Measurements from ENCODE around the gene CAPZA2.
"Not testable (repeated sequence)": the region's sequence is repeated elsewhere in the genome, so short reads cannot be mapped to it uniquely, and the experiment has no call there.

Gene CAPZA2

DNA sequence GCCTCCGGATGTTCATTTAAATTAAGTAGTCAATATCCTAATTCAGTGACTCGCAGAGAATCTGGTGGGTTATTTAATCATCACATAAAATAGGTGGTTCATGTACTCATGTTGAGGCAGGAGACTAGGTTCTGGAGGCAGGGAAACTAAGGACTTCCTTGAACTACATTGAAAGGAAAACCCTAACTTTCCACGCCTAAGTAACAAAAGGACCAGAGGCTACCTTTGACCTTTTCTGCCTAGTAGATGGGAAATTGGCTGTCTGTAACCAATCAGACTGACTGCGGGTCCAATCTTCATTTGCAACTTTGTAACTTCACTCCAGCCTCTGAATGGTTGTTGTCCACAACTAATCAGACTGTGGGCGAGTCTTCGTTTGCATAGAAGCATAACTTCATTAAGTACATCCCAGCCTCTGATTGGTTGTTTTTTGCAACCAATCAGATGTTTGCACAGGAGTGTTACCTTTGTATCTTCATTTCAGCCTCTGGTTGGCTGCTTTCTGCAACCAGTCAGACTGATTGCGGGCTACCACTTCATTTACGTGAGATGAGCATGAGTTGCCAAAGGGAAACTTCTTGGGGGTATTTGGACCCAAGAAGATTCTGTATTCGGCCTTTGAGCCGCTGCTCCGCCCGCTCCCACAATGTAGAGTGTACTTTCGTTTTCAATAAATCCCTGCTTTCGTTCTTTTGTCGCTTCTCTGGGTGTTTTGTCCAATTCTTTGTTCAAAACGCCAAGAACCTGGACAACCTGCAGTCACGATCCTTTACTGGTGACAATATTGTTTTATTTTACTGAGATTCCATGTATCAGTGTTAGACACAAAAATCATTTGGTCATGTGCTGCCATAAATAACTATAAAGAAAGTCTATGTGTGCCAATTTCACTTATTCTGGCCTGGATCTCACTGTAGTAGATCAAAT is 89.2 kb downstream of the CAPZA2 start:
- DNase-seq (ENCODE audit: extremely low spot score, insufficient read length, low read depth) (no peak), FAIRE-seq (no peak)

DNA sequence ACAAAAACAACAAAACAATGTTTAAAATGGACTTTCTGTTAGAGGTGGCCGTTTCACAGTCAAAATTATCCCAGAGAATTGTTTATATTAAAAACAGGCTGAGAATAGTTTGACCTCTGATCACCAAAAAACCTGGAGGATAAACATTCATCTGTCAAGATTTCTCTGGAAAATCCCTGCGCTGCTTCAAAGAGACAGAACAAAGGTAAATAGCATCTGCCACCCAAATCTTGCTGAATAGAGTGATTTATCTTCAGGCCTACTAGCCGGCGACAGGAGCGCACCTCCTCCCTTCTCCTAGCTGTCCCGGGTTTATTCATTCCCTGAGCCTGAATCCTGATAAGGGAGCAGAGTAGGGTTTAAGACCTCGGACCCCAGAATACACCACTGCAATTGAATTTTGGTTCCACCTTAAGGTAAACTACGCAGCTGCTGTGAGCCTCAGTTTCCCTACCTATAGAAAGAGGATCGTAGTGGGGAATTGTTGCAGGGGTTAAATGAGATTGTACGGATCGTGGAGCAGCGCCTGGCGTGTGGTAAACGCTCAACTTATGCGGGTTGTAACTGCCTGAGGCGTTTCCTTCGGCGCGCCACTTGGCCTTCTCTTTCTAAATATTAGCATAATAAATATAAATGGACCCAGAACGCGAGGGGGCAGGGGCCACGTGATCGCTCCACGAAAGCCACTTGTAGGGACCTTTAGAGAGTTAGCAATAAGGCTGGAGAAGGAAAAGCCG is 90.4 kb downstream of the CAPZA2 start:
- FAIRE-seq (peak; percentile 46), DNase-seq (ENCODE audit: extremely low spot score, insufficient read length, low read depth) (peak; percentile 17)

DNA sequence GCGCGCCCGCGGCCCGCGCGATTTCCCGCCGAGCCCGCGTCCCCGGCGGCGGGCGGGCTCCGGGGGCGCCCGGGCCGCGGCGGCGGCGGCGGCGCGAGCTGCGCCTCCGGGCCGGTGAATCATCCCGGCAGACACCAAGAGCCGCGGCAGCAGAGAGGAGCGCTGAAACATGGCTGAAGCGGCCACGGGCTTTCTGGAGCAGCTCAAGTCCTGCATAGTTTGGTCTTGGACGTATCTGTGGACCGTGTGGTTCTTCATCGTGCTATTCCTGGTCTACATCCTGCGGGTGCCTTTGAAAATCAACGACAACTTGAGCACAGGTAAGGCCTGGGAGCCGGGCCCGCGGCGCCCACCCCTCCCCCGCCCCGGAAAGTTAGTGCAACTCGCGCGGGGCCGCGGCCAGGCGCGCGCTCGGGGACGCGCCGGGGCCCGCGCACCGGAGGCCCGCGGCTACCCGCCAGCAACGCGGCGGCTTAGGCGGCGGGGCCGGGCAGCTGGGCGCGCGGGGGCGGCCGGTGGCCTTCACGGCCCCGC is 91.1 kb downstream of the CAPZA2 start, which contains the start of gene ST7:
Gene ST7 (plus strand): TSS at position 130 of the 534 bp plus-strand sequence. CDS start 40 bp downstream, at position 170.
- DNase-seq (ENCODE audit: extremely low spot score, insufficient read length, low read depth) = peak; percentile 36
- no peak for FAIRE-seq

DNA sequence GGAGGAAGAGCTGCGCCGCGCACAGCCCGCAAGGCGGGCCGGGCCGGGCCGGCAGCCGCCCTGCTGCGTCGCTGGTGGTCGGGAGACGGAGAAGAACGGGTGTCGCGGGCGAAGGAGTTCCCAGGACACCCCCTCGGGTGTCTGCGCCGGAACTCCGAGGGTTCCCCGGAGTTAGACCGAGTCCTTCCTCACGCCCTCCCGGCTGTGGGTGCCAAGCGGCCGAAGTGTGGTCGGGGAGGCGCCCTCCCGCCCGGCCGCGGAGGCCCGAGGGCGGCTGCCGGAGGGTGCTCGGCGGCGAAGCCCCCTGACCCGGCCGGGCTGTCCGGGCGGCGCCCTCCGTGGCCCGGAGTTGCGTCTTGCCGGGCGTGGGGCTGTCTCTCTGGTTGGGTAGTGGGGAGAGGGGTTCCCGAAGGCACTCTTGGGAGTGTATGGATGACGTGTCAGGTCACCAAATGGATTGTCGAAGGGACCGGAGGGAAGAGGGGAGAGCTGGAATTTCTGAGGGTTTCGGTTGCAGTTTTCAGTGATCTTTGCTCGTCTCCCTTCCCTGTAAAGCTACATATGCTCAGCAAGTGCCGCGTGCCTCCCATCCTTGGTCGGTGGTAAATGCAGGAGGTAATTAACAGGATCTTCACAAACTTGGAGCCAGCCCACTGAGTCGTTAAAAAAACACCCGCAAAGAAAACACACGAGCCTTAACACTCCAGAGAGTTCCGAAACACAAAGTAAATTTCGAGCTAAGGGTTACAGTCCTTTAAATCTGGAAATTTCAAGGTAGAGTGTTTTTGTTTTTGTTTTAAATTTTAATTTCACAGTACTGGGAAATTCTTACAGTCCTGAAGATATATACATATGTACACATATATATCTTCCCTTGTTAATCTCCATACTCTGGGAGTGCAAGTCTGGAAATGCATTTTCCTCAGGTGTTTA is 91.8 kb downstream of the CAPZA2 start:
- no peak for DNase-seq (ENCODE audit: extremely low spot score, insufficient read length, low read depth)
- FAIRE-seq = no peak

DNA sequence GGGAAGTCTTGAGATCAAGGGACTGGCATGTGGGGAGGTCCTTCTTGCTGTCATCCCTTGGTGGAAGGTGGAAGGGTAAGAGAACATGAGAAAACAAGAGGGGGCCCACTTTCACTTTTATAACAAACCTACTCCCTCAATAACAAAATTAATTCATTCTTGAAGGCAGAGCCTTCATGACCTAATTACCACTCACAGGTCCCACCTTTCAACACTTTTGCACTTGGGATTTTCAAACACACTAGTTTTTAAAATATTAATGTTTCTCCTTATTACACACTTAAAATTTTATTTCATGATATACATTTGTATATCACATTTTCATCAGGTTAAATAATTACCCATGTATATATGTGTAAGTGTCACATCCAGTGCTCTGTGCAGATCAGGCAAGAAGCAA is 93.0 kb downstream of the CAPZA2 start:
- DNase-seq (ENCODE audit: extremely low spot score, insufficient read length, low read depth) (no peak), FAIRE-seq (no peak)

DNA sequence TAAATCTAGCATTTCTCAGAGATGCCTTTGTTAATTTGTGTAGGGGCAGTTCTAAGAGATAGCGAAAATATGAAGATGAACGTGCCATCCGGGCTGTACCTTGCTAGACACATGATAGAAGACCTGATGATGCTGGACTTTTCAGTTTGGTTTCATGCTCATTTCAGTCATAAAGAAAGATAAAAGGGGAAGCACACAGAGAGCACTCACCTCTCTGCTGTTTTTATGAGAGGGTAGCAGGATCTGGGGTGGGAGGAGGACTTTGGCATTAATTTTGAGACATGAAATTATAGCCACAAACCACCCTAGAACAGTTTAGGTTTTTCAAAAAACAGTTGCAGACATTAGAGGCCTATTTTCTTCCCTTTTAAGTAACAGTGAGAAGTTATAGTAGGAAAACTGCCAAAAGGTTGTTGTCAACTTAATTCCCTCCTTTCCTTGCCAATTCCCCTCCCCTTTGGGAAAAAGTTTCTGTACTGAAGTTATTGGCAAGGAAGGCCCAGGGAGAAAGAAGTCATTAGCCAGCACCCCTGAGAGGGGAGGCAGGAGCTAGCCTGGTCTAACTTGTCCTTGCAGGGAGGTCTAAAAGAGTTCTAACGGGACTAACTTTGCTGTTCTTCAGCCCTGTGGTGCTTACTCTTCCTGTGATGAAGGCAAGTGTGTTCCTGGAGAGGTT is 93.6 kb downstream of the CAPZA2 start:
- peak; percentile 97 for FAIRE-seq
- DNase-seq (ENCODE audit: extremely low spot score, insufficient read length, low read depth) = peak; percentile 20

DNA sequence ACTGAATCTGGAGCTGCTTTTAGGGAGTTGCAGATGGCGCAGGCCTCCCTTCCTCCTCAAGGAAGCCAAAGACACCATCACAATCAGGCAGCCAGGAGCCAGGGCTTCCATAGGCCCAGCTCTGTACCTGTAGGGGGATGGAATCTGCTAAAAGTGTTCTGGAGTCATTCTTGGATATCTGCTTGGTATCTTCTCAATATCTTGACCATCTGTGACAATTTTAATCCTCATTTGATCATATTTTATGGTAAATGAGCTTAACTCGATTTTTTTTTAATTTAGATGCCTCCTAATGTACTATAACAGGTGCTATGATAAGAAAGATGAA is 94.1 kb downstream of the CAPZA2 start:
- FAIRE-seq = no peak
- DNase-seq (ENCODE audit: extremely low spot score, insufficient read length, low read depth) = no peak

DNA sequence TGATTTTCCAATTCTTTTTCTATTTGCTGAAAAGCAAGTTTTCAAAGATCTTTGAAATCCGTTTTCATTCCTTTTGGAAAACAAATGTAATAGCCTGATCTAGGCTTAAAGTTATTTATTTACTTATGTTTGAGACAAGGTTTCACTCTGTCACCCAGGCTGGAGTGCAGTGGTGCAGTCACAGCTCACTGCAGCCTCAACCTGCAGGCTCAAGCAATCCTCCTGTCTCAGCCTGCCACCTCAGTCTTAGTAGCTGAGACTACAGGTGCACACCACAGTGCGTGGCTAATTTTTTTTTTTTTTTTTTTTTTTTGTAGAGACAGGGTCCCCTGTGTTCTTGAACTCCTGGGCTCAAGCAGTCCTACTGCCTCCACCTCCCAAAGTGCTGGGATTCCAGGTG is 95.5 kb downstream of the CAPZA2 start:
- FAIRE-seq (peak; percentile 84), DNase-seq (ENCODE audit: extremely low spot score, insufficient read length, low read depth) (no peak)

DNA sequence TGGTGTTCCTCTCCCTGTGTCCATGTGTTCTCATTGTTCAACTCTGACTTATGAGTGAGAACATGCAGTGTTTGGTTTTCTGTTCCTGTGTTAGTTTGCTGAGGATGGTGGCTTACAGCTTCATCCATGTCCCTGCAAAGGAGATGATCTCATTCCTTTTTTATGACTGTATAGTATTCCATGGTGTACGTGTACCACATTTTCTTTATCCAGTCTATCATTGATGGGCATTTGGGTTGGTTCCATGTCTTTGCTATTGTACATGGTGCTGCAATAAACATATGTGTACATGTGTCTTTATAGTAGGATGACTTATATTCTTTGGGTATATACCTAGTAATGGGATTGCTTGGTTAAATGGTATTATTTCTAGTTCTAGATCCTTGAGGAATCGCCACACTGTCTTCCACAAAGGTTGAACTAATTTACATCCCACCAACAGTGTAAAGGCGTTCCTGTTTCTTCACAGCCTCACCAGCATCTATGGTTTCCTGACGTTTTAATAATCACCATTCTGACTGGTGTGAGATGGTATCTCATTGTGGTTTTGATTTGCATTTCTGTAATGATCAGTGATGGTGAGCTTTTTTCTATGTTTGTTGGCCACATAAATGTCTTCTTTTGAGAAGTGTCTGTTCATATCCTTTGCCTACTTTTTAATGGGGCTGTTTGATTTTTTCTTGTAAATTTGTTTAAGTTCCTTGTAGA is 99.7 kb downstream of the CAPZA2 start:
- FAIRE-seq; DNase-seq (ENCODE audit: extremely low spot score, insufficient read length, low read depth): not testable (repeated sequence)

DNA sequence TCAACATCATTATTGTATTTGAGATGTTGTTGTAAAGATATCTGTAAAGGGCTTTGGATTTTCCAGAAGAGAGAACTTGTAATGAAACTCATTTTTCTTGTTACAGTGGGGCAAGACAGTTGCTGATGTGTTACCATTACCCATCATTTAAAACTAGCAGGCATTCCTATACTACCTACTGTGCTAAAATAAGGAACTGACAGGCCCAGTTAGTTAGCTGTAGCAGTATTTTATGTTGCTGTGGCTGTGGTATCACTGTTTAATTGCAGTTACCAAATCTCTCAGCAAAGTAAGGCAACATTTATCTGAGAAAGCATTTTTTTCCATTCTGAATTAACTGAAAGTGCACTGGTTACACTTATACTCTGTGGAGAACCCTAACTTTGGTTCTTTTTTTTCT is 100.8 kb downstream of the CAPZA2 start:
- DNase-seq (ENCODE audit: extremely low spot score, insufficient read length, low read depth) = no peak

DNA sequence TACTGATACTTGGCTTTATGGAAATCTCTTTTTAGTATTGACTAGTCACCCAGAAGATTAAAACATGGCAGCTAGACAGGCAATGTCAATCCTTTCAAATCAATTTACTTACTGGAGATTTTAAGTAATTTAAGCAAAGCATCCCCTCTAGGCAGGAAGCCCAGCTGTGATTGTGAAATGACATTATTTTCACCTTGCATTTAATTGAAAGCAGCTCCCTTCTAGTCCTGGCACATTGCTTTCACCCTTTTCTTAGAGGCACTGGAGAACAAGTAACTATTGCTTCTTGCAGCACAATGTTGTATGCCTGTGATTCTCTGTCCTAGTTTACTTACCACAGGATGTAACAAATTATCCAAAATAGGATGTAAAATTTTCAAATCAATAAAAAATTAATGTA is 104.2 kb downstream of the CAPZA2 start:
- no peak for DNase-seq (ENCODE audit: extremely low spot score, insufficient read length, low read depth)
- FAIRE-seq = no peak

More for the DNA sequence above, 100.8 kb downstream of the CAPZA2 start:
- FAIRE-seq = no peak

DNA sequence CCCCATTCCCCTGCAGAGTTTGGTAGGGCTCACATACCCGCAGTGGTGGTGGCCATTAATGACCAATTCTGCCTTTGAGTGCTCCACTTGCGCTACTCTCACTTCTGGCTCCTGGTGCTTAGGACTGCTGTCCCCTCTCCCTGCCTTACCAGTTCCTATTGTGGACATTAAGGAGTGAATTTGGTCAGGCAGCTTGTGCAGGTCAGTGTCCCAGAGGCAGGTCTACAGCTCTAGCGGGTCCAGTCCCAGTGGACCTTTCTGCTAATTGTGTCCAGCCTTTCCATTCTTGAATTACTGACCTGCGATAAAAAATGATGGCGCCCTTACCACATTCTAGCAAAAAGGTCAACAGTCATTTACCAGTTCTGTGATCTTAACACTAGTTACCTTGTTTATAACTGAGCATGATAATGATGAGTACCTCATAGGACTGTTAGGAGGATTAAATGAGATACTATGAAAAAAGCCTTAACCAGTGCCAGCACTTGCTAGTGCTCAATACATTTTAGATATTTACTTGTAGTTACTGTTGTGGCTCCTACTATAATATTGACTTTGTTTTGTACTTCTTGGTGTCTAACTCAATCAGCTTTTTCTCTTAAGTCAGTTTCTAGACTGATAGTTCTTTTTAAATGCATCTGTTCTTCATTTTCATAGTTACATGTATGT is 105.0 kb downstream of the CAPZA2 start:
- DNase-seq (ENCODE audit: extremely low spot score, insufficient read length, low read depth) (no peak), FAIRE-seq (no peak)

DNA sequence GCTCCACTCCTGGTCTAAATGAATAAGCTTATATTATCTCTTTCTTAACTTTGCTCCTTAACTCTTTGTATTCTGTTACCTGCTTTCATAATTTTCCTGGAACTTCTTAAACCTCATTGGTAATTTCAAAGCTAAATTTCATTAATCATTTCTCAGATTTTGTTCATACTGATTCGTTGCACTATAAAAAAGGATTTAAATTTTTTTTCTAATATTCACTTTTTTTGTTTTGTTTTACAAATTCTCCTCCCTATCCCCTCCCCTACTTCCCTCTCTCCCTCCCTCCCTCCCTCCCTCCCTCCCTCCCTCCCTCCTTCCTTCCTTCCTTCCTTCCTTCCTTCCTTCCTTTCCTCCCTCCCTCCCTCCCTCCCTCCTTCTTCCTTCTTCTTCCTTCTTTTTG is 105.6 kb downstream of the CAPZA2 start:
- DNase-seq (ENCODE audit: extremely low spot score, insufficient read length, low read depth) = no peak
- FAIRE-seq = no peak

DNA sequence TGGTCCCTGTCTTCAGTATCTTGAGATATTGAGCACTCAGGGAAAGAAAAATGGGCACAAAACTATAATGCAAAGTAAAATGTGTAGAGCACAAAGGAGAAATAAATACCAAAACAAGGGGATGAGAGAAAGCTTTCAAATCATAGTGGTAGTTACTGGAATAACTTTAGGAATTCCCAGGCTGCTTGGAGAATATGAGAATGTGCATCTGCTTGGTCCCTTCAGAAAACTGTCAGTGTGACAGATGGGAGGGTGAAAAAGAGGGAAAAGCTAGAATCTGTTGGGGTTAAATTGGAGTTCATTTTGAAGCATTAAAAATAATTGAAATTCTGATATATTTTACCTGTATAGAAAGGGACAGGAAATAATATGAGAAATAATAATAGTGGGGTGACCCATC is 106.2 kb downstream of the CAPZA2 start:
- DNase-seq (ENCODE audit: extremely low spot score, insufficient read length, low read depth) (no peak), FAIRE-seq (no peak)

DNA sequence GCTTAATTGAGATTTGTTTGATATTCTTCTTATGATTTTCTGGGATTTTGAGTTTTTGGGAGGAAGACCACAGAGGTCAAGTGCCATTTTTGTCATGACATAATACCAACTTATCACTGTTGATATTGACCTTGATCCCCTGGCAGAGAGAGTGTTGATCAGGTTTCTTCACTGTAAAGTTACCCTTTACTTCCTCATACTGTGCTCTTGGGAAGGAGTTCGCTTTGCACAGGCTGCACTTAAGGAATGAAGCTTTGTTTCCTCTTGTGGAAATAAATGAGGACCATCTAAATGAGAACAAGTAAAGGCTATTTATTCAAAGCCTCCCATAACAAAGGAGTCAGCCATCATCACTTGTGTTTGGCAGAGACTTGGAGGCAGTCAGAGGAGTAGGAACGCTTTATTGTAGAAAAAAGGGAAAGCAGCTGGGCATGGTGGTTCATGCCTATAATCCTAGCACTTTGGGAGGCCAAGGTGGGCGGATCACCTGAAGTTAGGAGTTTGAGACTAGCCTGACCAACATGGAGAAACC is 107.0 kb downstream of the CAPZA2 start:
- DNase-seq (ENCODE audit: extremely low spot score, insufficient read length, low read depth) (no peak), FAIRE-seq (no peak)

DNA sequence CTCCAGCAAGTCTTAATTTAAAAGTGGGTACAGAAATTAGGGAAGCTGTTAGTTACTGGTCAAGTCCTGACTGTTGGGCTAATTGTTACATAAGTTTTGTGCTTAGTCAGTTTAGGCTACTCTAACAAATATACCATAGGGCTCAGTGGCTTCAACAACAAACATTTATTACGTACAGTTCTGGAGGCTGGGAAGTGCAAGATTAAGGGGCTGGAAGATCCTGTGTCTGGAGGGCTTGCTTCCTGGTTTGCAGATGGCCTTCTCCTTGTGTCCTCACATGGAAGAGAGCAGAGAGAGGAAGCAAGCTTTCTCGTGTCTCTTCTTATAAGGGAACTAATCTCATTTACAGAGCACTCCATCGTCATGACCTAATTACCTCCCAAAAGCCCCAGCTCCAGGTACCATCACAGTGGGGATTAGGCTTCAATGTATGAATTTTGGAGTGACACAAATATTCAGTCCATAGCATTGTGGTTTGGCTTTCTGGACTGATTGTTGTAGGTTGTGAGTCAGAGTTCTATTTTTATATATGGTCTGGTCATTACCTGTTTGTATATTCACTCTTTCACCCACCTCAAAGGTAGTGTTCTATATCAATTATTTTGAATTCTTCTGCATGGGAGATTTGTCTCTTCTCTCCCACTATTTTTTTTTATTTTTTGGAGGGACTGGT is 108.0 kb downstream of the CAPZA2 start:
- FAIRE-seq = no peak
- DNase-seq (ENCODE audit: extremely low spot score, insufficient read length, low read depth) = no peak

DNA sequence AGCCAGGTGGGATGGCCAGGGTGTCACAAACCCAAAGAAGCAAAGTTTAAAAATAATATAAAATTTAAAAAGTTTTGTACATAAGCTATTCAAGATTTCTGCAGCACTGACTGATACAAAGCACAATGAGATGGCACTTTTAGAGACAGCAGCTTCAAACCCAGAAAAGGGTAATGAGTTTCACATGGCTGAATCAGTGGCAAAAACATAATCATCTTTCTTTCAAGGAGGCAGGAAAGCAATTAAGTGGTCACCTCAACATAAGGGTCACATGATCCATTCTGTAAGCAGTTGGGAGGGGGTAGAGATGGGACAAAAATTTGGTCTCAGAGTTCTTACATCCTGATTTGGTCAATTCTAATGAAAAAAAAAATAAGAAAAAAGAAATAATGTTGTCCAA is 108.8 kb downstream of the CAPZA2 start:
- not testable (repeated sequence) for DNase-seq (ENCODE audit: extremely low spot score, insufficient read length, low read depth); FAIRE-seq
